AG09319 (cell line): Measurements from ENCODE around the gene TAF15.

Experiments
- DNase-seq: peaks from one replicate; pipeline ENCODE4 v3.0.0-alpha.2; 2010; ENCODE audit warnings: low read depth; ENCODE audit errors: extremely low read depth
- CTCF ChIP-seq: IDR thresholded peaks from 2 replicates; pipeline ENCODE4 v1.5.1; 2011; ENCODE audit warnings: low read depth, mild to moderate bottlenecking, inconsistent platforms, low read length, moderate library complexity

Gene TAF15

GRCh38 chr17:35795871-35796265 is 13.4 kb upstream of the TAF15 start:
- TF ChIP-seq CTCF: no peak
- DNase-seq: no peak

GRCh38 chr17:35796942-35797341 is 12.3 kb upstream of the TAF15 start:
- TF ChIP-seq CTCF: no peak
- no peak for DNase-seq

- TF ChIP-seq CTCF: no peak
These were observed 11.9 kb upstream of the TAF15 start for GRCh38 chr17:35797370-35797769.

GRCh38 chr17:35797918-35798317 is 11.4 kb upstream of the TAF15 start:
- no peak for TF ChIP-seq CTCF
- no peak for DNase-seq

More at GRCh38 chr17:35797370-35797769, 11.9 kb upstream of the TAF15 start:
- DNase-seq: no peak

- no peak for DNase-seq
- TF ChIP-seq CTCF: no peak
These were observed 9.3 kb upstream of the TAF15 start for GRCh38 chr17:35799942-35800341.

- no peak for TF ChIP-seq CTCF
- no peak for DNase-seq
These were observed 7.6 kb upstream of the TAF15 start for GRCh38 chr17:35801583-35802224.

- TF ChIP-seq CTCF: peak; percentile 99
- peak; percentile 91 for DNase-seq
These were observed 4.6 kb upstream of the TAF15 start for GRCh38 chr17:35804658-35805192.
